ENCODE results near the gene NEURL1B. TPM values are rescaled to one million over a fixed set of nuclear protein-coding genes. Genes with fewer than 3 reads are reported as not detected.
"Not testable (repeated sequence)": the region's sequence is repeated elsewhere in the genome, so short reads cannot be mapped to it uniquely, and the experiment has no call there.

The NEURL1B gene, protein sequence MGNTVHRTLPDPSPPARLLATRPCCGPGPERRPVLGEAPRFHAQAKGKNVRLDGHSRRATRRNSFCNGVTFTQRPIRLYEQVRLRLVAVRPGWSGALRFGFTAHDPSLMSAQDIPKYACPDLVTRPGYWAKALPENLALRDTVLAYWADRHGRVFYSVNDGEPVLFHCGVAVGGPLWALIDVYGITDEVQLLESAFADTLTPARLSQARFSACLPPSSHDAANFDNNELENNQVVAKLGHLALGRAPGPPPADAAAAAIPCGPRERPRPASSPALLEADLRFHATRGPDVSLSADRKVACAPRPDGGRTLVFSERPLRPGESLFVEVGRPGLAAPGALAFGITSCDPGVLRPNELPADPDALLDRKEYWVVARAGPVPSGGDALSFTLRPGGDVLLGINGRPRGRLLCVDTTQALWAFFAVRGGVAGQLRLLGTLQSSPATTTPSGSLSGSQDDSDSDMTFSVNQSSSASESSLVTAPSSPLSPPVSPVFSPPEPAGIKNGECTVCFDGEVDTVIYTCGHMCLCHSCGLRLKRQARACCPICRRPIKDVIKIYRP
- total RNA-seq, result 2.0 and 2.2 TPM in 2 replicates

DNA sequence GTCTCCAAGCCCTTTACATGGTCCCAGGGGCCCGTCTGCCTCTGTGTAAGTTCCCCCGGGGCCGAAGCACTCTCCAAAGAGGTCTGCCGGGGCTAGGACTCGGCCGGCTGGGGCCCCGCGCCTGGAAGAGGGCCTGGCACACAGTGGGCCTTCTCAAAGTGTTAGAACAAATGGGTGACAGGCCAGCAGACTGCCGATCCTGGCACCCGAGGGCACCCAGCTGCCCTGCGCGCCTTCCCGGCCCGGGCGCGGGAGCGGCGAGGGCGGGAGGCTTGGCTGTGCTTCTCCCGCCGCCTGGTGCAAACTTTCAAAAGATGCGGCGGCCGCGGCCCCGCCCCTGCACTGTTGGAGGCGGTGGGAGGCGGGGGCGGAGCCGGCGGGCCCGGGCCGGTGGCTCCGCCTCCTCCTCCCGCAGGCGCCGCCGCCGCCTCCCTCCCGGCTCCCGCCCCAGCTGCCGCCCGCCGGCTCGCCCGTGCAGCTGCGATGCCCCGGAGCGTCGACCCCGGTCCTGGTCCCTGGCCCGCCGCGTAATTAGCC, at the start of gene NEURL1B:
TSS of gene NEURL1B (plus strand) at position 442 of the 537 bp plus-strand sequence. CDS start 144 bp downstream, outside the sequence.
- intact Hi-C loops (cut with micrococcal nuclease), result no loop called here

DNA sequence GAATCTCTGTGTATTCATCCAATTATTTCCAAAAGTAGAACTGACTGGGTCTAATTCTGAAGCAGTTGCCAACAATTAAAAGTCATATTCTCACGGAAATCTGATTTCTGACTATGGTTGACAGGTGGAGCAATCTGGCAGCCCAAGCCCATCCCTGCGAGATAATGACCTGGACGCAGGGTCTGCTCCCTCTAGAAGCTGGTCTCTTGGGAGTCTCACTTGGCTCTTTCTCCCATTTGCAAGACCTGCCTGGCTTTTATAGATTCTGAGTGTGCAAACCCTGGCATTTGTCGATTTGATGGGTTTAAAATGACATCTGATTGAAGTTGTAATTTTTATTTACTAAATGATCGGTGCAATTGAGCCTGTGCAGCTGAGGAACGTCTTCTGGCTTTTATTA, 49.4 kb upstream of the NEURL1B start:
- intact Hi-C loops (cut with micrococcal nuclease), result no loop called here

DNA sequence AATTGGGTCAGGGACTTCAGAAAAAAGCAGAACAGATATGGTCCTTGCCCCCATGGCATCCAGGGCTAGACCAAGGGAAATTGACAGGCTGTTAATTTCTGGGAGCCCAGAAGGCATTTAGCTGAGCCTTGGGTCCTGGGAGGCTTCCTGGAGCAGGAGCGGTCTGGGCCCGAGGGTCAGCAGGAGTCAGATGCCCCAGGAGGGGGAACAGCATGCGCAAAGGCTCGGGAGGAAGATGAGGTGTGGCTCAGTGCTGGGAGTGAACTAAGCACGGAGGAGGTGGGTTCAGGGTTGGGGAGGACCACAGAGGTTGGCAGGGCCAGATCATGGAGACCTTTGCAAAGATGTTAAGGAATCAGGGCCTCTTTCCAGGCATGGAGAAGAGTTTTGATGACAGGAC, 48.2 kb upstream of the NEURL1B start:
- intact Hi-C loops (cut with micrococcal nuclease), result no loop called here

DNA sequence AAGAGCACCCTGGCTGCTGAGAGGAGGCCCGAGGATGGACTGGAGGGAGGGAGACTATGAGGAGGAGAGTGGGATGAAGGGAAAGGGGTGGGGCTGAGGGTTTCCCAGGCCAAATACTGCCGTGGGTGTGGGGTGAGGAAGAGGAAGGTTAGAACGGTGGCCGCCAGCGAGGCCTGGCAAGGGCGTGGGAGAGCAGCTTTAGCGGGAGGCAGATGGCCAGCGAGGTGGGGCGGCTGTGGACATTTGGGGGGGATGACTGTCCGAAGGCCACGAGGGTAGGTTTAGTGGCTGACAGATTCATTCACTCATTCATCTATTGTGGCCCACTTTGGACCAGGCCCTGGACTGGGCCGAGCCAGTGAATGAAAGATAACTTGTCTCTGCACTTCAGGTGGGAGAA, 47.8 kb upstream of the NEURL1B start:
- intact Hi-C loops (cut with micrococcal nuclease), result no loop called here

DNA sequence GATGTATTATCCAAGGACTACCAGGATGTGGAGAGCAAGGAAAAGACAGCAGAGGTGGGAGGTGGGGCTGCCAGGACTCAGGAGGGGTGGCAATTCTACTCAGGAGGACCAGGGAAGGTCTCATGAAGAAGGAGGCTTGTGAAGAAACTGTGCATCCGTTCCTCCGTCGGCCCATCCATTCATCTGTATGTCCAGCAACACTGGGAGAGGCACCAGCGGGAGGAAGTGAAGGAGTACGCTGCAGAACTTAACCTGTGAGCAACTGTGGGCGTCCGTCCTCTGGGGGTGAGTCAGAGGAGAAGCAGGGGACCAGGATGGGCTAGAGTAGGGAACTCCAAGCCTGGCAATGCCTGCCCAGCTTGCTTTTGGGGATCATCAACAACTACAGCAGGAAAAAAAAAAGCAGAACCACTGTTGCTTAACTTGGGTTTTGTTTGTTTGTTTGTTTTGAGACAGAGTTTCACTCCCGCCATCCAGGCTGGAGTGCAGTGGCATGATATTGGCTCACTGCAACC, 47.3 kb upstream of the NEURL1B start:
- intact Hi-C loops (cut with micrococcal nuclease), result no loop called here

DNA sequence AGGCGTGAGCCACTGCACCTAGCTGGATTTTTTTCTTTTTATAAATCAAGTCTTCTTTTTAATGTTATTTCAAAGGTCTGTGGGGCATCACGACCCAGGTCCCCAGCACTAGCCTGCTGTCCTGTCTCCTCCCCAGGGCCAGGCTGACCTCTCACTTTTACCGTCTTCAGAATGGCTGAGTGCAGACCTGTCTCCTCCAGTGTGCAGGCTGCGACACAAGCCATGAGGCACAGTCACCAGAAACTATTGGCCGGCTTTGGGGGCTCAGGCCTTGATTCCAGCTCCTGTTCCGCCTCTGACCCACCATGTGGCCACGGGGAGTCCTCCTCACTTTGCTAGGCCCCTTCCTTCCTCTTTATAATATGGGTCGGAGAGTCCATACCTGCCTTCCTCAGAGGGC, 46.6 kb upstream of the NEURL1B start:
- intact Hi-C loops (cut with micrococcal nuclease), result no loop called here

DNA sequence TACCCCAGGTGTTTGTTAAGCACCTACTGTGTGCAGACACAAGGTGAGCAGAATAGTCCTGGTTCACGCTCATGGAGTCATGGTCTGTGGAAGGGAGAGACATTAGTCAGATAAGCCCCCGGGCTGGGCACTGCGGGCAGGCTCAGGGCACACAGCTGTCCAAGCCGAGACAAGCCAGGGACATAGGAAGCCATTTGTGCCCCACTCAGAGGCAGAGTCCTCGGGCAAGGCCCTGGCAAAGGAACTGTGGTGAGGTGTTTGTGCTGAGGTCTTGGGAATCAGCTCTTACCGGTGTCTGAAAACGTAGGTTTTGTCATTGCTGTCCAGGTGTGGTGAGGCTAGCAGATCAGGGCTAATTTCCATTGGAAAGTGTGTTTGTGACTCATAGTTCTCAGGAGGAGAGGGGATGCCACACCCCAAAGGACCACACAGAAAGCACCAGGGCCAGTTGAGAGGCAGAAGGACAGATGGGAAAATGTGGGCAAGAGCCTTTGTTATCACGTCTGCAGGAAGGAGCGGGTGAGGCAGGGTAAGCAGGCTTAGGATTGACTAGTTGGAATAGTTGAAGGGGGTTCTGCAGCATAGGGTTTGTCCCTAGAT, 46.1 kb upstream of the NEURL1B start:
- intact Hi-C loops (cut with micrococcal nuclease), result no loop called here

DNA sequence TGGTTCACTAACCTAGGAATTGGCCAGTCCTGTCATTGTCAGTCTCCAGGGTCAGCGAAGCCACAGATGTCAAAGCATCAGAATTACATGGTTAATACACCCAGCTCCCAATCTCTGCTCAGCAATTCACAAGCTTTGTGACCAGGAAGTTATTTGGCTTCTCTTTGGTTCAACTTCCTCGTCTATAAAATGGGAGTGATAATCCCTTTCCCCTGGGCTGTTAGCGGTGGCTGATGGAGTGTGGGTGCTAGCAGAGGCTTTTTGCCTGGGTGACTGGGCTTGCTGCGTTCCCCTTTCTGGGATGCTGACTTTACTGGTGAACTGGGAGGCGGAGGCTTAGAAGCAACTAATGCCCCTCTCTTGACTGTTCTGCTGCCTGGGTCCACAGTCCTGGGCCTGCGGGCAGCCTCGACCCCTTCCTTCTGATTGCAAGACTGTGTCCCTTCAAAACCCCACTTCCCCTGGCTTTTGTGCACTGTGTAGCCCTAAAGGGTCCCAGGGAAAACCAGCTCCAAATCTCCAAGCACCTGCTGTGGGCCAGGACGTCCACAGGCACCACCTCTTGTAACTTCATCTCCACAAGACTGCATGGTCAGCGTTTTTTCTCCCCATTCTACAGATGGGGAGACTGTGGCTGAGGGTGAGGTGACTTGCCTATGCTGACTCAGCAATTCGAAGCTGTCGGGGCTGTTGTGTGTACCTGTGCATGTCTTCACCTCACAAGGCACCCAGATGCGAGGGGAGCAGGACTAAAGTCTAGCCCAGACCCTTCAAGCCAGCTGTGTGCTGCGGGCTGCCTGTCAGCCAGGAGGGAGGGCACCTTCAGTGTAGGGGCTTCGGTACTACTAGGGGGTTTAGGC, 45.2 kb upstream of the NEURL1B start:
- intact Hi-C loops (cut with micrococcal nuclease), result no loop called here

DNA sequence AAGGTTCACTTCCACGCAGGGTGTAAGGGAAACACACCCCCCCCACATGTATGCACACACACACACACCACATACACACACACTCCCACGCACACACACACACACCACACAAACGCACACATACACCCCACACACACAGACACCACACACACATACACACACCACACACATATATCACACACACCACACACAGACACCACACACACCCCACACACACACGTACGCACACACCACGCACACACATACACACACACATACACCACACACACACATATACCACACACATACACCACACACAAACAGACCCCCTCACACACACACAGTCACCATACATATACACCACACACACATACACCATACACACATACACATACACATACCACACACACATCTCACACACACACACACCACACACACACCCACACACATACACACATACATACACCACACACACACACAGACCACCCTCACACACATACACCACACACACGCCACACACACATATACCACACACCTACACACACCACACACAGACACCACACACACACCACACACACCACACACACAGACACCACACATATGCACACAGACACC, 44.3 kb upstream of the NEURL1B start:
- intact Hi-C loops (cut with micrococcal nuclease), result no loop called here

DNA sequence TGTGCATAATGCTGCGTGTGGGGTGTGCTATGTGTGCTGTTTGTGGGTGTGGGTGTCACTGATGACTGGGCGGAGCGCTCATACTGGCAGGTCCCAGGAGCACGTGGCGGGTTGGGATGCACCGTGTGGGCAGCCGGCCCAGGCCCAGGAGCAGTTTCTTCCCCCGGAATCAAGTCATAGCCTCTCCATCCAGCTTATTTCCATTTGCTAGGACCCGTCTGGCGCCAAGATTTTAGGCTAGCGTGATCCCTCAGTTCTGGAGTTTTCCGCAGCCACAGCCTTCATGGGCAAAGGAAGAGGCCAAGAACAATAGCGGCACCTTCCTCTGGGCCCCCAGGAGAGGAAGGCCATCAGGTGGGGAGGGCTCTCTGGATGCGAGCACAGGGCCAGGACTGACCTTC, 43.3 kb upstream of the NEURL1B start:
- intact Hi-C loops (cut with micrococcal nuclease), result no loop called here

DNA sequence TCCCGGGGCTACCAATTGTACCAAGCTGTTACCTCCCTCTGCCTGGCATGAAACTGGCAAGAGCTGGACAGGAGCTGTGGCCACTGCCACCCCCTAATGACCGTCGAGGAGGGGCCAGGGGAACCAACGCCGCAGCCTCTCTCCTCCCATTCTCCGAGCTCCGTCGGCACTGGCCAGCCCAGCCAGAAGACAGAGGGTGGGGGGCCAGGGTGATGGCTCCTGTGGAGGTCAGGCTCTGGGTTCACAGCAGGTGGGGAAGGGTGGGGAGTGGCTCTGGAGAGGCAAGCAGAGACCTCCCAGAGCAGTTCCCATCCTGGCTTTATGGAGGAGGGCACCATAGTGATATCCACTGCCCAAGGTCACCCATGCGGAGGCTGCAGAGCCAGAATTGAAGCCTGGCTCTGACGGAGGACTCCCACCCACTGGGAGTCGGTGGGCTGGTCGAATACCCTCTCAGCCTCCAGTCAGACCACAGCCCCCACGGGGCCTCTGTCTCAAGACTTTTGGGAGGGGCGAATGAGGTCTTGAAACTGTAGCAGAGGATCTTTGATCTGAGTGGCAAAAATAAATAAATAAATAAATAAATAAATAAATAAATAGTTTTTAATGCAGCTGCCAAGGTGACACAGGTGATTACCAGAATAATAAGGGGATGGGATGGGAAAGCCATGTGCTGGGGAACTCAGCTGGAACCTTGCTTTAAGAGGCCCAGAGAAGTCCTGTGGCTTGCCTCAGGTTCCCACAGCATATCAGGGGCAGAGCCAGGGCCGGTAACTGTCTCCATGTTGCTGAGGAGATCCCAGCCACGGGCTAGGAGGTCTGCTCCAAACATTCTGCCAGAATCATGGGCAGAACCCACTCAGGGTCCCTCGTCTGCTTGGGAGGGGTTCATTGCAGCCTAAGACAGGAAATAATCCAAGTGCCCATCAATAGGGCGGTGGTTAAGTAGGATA, 42.5 kb upstream of the NEURL1B start:
- intact Hi-C loops (cut with micrococcal nuclease), result no loop called here

DNA sequence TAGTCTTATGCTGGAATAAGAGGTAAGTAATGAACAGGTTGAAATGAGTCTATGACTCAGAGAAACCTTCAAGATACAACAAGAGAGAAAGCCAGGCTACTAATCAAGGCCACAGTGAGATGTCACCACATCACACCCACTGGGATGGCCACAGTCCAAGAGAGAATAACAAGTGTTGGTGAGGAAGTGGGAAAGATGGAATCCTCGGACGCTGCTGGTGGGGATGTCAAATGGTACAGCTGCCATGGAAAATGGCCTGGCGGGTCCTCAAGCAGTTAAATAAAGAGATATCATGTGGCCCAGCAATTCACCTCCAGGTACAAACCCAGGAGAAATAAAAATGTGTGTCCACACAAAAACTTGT, 41.9 kb upstream of the NEURL1B start:
- intact Hi-C loops (cut with micrococcal nuclease), result no loop called here

DNA sequence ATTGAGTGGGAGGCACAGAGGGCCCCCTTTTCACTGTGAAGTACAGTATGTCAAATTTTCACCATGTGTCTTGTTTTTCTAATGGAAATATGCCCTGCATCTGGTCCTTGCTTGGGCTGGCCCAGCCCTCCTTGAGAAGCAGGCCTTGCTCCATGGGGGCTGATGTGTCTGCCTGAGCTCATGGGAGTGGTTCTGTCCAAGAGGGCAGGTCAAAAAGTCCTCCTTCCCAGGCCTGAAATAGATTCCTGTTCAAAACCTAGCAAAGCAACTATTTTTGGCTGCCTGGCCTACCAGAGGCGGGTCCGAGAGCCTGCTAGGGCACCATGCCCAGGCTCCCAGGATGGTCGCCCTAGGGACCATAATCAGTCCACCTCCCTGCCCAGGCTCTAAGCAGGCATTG, 40.5 kb upstream of the NEURL1B start:
- intact Hi-C loops (cut with micrococcal nuclease), result no loop called here

DNA sequence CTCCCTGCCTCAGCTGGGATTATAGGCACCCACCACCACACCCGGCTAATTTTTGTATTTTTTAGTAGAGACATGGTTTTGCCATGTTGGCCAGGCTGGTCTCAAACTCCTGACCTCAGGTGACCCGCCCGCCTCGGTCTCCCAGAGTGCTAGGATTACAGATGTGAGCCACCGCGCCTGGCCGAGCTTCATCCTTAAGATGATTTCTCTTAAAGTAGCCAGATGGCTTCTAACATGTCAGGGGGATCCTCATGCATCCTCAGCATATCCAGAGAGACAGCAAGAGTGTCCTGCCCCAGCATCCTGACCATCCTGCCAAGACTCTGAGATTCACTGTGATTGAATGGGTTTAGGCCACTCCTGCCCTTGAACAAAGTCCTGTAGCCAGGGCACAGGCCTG, 39.5 kb upstream of the NEURL1B start:
- intact Hi-C loops (cut with micrococcal nuclease), result not testable (repeated sequence)

DNA sequence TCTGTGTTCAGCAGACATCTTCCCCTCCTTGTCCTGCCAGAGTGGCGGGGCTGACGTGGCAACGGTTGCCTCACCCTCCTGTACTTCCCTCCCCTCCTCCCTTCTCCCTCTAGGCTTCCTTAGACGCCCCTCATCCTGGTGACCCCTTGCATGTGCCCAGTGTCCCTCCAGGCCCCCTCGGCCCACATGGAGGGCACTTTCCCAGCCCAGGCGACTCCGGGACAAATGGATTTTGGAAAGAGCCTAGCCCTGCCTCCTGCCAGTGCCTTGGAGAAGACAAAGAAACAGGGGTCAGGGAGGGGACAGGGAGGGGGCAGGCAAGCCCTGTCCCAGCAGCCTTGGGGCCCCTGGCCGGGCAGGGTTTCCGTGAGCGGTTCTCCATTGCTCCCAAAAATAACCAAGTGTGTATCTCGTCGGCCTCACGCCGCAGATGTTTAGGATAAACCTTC, 38.3 kb upstream of the NEURL1B start:
- intact Hi-C loops (cut with micrococcal nuclease), result no loop called here

DNA sequence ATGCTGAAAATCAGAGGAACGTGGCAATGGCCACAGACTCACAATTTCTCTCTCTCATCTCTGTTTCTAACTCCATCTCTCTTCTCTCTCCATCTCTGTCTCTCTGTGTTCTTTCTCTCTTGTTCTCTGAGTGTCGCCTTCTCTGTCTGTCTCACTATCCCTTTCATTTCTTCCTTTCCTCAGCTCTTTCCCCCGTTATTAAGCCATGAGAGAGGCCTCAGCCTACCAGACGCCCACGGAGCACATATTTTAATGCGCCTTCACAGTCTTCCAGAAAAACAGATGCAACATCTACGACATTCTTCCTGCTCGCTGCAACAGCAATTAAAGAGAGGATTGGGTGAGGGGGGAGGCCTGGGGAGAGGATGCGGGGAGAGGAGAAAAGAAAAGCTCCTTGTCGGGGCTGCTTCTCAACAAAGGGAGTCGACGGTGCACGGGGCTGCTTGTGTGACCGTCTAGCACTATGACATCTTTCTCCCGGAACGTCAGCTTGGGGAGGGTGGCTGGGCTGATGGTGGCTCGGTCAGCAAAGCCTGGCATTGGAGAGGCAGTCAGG, 37.7 kb upstream of the NEURL1B start:
- intact Hi-C loops (cut with micrococcal nuclease), result no loop called here

DNA sequence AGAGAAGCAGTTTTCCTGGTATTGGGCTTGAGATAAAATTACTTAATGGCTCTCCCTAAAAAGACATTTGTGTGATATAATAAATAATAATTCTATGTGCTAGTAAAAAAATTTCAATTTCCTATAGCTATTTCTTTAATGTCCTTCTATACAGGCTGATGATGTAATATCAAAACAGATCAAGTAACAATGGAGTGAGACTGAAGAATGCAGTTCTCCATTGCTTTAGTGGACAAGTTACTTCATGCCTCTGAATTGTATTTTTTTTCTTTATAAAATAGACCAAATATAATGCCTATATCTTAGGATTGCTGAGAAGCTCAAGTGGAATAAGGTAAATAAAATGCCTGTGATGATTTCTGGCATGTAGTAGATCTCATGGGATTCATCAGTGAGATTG, 35.6 kb upstream of the NEURL1B start:
- intact Hi-C loops (cut with micrococcal nuclease), result no loop called here

DNA sequence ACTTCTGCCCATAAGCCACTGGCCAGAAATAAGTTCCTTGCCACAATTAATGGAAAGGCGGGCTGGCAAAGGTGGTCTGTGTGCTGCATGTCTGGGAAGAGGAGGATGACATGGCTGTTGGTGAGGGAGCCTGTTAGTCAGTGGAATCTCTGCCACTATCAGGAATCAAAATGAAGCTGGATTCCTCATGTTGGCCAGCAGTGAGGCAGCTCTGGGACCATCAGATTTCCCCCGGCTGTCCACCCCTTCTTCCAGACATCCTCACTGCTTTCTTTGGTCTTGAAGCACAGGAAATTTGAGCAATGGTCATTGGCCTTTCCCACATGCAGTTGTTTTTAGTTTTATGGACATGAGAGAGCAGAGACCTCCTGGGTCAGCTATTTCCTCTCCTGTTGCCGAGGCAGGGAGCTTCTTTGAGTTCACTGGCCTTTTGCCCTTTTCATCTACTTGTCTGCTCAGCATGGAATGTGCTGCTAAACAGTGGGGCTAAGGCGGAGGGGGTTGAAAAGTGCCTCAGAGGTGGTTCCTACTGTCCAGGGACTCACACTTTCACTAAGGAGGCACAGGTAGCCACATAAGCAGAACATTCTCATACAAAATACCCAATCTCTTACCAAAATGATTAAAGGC, 34.8 kb upstream of the NEURL1B start:
- intact Hi-C loops (cut with micrococcal nuclease), result no loop called here

DNA sequence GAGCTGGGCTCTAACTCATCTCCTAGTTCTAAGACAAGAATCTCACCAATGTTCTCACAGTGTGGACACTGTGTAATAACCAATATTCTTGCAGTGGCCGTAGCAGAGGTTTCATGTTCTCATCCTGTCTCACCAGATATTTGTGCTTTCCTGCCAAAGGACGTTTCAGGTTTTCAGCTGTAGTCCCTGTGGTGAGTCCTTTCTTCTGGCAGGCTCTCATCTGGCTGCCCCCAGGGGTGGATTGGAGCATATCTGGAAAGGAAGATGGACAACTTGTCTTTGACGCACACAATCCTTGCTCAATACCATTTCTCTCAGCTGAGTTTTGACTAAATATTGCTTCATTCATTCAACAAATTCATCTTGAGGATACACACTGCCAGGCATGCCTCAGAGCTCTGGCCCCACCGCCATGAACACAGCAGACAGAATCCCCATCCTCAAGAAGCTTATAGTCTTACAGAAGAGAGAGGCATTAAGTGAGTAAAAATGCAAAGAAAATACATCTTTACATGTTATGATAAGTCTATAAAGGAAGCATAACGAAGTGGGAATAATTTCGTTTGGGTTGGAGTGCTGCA, 33.8 kb upstream of the NEURL1B start:
- intact Hi-C loops (cut with micrococcal nuclease), result no loop called here

Measured in T-helper 2 cell treated with Interferon-gamma antibody and Interleukin-4, amounts not matched to agents 100 ng/mL and 5 ng/mL, for 36 hours (primary cell).